Stimulated activated CD4-positive, alpha-beta T cell treated with anti-CD3 and anti-CD28 coated beads, TNF-alpha, amount 100 ng/mL, for 24 hours (primary cell): ENCODE data around the gene GPR17.

Experiments
- DNase-seq, 3 experiments: peaks; one replicate each; pipeline ENCODE4 v3.0.0-alpha.2; 2020; ENCODE audit warnings: low read depth in 3 of 3

Gene GPR17, protein sequence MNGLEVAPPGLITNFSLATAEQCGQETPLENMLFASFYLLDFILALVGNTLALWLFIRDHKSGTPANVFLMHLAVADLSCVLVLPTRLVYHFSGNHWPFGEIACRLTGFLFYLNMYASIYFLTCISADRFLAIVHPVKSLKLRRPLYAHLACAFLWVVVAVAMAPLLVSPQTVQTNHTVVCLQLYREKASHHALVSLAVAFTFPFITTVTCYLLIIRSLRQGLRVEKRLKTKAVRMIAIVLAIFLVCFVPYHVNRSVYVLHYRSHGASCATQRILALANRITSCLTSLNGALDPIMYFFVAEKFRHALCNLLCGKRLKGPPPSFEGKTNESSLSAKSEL

DNA sequence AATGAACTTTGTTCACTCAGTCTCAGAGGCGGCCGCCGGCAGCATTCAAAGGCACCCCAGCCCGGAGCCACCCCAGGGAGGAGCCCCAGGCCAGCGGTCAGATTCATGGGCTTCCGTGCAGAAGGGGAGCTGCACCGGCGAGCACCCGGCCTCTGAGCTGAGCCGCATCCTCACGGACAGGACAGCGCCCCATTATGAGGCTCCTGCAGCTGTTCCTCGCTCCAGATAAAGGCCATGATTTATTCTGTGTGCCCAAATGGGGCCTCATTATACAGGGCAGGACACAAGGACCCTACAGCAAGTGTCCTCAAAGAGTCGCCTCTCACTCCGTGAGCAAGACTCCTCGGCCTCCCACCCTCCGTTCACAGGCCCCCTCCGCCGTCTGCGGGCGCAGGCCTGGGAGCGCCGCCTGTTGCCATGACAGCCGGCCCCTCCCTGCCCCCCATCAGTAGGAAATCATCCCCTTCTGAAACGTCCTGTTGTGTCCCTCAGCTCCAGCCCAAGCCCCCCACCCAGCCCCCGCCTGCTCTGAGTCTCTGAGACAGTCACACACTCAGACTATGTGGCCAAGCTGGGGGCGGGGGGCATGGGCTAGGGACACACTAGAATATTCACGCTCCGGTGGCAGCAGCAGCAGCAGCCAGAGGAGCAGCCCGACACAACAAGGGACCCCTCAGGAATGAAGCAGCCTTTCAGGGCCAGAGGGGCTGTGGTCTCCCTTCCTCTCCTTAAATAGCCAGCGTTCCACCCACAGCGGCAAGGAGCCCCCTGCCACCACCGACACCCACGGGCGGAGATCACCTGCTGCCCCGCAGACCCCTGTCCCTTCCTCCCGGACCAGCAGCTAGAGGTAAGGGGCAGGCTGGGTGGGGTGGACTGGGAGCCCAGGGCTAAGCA lies at the start of gene GPR17:
GPR17 (plus strand) TSS at position 759 of the 897 bp plus-strand sequence. CDS start 4,583 bp downstream, outside the sequence.
- DNase-seq, result no peak

DNA sequence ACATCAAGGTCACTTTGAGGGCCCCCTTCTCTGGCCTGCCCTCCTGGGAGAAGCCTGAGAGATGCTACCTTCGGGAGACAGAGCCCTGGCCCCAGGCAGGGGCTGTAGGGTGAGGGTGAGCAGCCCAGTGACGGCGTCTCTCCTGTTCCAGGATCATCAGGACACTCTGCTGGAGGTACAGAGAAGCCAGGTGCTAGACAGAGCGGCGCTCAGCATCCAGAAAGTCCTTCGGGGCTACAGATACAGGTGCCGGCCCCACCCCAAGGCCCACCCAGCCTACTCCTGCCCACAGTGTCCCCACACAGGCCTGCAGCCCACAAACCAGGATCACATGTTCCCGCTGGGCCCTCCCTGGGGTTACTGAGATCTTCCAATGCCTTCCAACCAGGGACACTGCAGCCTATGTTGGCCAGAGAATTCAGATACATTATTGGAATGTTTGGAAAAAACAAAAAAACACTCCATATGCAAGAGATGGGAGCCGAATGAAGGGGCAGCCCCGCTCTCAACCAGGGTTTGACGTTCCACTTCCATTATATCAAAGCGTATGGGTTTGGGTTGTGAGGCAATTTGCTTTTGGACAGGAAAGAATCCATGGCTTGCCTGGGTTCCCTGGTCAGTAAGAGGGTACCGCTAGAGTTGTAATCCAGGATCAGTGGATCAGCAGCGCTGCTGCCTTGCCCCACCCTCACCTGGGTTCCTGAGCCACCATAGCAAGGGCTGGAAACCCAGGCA lies 49.5 kb upstream of the GPR17 start:
- no peak for DNase-seq

DNA sequence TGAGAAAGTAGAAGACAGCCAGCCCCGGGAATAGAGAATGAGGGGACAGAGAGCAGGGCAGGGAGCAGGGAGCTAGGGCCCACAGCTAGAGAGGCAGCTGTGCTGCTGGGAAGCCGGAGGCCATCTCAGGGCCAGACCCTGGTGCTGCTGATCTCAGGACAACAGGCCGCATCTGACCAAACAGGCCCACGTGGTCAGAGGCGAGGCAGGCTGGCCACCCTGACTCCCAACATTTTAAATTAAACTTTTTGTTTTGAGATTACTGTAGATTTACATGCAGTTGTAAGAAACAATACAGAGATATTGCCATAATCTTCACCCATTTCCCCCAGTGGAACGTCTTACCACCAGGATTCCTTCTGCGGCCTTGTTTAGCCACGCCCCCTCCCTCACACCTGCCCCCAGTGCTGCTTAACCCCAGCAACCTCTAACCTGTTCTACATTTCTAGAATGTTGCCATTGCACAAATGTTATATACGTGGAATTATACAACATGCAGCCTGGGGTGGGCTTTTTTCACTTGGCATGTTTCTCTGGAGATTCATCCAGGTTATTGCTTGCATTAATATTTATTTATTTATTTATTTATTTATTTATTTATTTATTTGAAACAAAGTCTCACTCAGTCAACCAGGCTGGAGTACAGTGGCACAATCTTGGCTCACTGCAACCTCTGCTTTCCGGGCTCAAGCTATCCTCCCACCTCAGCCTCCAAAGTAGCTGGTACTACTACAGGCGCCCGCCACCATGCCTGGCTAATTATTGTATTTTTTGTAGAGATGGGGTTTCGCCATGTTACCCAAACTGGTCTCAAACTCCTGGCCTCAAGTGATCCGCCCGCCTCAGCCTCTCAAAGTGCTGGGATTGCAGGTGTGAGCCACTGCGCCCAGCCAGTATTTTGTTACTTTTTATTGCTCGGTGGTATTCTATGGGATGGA lies 48.6 kb upstream of the GPR17 start:
- no peak for DNase-seq

DNA sequence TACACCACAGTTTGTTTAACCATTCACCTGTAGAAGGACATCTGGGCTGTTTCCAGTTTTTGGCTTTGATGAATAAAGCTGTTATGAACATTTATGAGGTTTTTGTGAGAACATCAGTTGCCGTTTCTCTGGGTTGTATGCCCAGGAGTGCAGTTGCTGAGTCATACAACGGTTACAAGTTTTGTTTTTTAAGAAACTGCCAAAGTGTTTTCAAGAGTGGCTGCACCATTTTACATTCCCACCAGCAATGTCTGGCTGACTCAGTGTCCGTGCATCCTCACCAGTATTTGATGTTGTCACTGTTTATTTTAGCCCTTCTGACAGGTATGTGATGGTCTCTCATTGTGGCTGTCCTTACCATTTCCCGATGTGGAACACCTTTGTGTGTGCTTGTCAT lies 48.0 kb upstream of the GPR17 start:
- DNase-seq, result no peak

DNA sequence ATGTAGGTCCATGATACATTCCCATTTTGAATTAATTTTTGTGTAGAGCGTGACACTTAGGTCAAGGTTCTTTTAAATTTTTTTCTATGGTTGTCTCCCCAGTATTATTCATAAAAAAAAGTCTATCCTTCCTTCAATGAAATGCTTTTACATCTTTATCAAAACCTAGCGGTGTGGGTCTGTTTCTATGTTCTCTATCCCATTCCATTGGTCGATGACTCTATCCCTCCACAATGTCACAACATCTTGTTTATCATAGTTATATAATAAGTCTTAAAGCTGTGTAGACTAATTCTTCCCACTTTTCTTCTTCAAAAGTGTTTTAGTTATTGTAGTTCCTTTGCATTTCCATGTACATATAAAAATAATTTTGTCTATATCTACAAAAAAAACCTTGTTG lies 47.2 kb upstream of the GPR17 start:
- no peak for DNase-seq

DNA sequence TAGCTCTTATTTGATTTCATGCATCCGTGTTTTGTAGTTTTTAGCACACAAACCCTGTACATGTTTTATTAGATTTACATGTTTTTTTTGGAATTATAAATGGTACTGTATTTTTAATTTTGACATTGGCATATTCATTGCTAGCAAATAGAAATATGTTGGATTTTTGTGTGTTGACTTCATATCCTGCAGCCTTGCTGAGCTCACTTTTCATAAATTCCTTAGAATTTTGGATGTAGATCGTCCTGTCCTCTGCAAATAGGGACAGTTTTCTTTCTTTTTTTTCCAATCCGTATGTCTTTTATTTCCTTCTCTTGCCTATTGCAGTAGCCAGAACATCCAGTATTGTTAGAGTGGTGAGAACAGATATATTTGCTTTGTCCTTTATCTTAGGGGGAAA lies 46.7 kb upstream of the GPR17 start:
- DNase-seq, result no peak

DNA sequence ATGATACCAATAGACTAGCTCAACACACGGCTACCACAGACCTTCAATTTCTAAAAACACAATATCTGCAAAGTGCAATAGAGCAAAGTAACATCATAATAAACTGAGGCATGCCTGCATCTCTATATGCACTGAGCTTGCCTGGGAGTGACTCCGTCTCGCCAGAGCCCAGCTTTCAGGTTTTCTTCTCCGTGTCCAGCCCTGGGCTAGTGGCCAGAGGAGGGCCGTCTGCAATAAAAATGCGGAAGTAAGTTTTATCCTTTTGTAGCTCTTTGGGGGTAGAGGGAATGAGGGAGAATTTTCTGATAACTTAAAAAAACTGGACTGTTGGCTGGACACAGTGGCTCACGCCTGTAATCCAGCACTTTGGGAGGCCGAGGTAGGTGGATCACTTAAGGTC lies 41.0 kb upstream of the GPR17 start:
- DNase-seq, result no peak

DNA sequence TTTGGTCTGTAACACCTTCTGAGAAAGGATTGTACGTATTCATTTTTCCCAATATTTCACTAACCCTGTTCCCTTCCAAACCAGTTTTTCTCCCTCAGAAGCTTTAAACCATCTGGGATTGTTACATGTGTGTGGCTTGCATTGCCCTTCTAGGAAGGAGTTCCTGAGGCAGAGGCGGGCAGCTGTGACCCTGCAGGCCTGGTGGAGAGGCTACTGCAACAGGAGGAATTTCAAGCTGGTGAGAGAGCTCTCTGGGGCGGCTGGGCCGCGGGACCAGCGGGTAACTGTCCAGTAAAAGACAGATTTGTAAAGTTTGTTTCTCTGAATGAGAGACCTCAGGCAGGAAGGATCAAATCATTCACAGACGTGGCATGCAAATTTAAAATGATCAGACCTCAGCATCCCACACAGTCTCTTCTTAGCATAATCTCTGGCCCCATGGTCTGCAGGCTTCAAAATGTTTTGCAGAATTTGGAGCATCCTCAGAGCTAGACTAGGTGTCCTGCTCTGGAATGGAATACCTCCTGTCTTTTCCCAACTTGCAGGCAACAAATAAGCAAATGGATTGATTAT lies 40.2 kb upstream of the GPR17 start:
- no peak for DNase-seq

DNA sequence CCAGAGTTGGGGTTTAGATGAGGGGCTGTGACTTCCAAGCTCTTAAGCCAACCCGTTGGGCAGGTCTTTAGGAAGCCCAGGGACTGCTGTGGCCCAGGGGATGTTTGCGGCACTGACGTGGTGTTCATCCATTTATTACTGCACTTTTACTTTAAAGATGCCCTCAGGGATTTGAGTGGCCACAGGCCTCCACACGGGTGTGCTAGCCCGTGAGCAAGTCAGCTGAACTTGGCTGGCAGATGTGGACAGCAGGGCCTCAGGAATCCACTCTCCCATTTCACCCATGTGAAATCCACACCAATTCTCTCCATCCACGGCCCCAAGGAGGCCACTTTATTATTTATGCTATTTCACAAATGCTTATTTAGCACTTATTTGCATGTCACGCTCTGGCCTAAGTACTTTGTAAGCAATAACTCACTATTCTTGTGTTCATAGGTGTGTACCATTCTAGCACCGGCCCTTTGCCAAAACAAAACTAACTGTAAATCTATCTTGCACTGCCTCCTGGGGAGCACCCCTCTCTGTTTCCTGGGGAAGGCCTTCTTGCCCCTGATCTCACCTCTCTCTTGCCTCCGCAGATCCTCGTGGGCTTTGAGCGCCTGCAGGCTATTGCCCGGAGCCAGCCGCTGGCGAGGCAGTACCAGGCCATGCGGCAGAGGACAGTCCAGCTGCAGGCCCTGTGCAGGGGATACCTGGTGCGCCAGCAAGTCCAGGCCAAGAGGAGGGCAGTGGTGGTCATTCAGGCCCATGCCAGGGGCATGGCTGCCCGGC lies 39.1 kb upstream of the GPR17 start:
- DNase-seq, result no peak

DNA sequence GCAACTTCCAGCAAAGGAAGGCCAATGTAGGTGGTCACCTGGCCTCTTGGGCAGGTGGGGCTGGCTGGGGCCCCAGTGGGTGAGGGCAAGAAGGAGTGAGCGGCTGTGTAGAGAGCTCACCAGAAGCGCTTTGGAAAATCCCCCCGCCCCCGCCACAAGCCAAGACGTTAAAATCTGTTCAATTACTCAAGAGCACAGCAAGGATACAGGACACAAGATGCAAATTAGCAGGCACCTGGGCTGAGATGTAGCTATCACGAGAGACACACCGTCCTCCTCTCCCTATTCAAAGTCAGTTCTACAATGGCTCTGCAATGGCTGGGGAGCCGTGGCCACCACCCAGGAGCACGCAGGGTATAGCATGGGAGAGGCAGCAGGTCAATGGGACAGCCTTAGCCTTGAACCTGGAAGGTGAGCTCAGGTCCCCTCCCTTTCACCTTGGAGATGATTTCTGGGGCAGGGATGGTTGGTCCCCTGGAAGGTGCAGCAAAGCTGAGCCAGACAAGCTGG lies 38.5 kb upstream of the GPR17 start:
- no peak for DNase-seq

DNA sequence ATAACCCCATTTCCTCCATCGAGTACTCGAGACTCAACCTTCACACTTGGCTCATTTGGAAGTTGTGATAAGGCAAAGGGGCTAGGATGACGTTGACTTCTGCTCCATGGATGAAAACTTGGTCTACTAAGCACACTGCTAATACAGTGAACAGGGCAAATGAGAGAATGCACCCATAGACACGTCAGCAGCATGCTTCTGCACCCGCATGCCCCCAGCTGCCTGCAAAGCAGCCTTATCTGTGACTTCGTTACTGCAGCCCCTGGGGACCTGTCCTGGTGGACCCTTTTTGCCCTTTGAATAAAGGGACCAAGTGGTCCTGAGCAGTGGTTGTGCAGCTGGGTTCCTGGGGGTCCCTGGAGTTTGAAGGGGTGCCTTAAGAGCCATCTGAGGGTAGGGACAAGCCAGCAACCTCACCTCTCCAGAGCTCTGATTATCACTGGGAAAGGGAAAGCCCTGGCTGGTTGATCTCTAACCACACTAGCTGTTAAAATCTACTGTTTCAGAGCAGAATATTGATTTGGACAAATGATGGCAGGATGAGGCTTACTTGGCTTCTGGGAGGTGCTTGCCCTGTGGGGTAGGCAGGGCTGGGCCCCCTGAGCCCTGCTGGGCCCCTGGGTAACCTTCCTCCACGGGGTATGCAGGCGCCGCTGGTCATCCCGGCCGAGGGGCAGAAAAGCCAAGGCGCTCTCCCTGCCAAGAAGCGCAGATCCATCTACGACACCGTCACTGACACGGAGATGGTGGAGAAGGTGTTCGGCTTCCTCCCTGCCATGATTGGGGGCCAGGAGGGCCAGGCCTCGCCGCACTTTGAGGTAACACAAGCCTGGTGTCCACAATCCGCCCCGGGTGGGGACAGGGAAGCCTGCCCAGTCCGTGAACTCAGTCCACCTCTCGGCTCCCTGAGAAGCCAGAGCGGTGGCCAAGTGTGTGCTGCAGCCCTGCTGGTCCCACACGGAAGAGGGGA lies 37.6 kb upstream of the GPR17 start:
- DNase-seq, result no peak

DNA sequence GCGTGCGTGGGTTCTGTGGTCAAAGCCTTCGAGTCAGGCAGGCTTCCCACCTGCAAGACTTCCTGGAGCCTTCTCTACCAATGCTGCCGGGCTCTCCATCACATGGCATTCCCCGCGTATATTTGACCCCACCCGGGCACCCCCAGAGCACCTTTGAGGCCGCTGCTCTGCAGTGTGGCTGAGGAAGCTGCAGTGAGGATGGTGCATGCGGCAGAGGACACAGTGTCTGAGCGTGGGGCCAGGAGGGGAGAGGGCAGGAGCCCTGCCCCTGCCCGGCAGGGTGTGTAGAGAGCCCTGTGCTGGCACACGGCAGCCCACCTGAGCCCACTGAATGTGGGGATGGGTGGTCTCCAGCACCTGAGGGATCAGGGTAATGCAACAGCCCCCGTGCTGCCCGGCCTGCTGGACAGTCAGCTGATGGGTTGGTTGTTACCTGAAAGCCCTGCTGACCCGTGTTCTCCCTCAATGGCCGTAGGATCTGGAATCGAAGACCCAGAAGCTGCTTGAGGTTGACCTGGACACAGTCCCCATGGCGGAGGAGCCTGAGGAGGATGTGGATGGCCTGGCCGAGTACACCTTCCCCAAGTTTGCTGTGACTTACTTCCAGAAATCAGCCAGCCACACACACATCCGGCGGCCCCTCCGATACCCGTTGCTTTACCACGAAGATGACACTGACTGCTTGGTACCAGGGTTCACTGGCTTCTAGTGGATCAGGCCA lies 36.8 kb upstream of the GPR17 start:
- no peak for DNase-seq

DNA sequence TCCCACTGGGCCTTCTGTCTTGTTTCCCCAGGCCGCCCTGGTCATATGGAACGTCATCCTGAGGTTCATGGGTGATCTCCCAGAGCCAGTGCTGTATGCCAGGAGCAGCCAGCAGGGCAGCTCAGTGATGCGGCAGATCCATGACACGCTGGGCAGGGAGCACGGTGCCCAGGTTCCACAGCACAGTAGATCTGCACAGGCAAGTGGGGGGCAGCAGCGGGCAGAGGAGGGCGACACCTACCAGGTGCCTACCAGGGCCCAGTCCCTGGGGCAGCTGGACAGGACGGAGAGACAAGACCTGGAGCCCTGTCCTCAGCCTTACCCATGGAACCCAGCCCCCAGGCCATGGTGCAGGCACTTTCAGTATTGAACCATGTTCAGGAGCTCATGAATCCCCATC lies 36.1 kb upstream of the GPR17 start:
- DNase-seq, result no peak

DNA sequence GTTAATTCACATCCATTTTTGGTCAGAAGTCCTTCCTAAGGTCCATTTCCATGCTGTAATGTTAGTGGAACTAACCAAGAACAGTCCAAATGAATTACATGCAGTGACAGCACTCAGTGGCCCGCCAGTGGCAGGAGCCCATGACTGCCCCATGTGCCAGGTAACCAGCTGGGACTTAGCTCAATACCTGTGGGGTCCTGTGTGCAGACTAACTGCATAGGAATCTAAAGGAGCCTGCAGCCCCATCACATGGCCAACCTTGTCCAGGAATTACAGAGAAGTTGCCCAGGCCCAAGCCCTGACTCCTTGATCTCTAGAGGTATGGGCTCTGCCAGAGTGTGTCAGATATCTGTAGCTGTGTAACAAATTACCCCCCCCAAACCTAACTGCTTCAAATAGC lies 35.4 kb upstream of the GPR17 start:
- no peak for DNase-seq

DNA sequence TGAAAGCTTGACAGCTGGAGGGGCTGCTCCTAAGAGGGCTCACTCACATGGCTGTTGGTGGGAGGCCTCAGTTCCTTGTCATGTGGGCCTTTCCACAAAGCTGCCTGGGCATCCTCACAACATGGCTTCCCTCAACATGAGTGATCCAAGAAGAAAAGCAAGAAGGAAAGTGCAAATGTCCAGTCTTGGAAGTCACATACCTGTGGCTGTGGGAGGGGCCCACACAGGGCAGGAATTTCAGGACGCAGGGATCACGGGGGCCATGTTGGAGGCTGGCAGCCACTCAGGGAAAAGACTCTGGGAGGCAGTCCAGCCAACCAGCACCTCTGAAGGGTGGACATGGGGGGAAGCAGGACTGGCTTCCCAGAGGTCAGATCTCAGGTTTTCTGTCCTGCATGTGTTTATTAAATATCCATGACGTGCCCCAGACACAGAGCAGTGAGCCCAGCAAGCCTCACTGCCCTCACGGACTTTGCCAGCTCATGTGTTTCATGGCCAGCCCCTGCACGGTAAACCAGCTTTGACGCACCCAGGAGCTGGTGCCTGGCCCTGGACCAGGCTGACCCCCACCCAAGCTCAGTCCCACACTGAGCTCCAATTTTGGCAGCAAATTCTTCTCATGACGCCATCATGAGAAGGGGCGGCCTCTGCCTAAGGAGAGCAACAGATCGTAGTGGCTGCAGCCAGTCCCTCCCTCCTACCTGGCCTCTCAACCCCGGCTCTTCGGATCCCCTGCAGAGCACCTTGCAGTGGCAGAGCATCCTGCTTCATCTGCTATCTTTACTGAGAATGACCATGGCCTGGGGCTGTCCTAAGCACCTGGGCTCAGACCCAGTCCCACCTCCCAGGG lies 34.7 kb upstream of the GPR17 start:
- DNase-seq, result no peak

DNA sequence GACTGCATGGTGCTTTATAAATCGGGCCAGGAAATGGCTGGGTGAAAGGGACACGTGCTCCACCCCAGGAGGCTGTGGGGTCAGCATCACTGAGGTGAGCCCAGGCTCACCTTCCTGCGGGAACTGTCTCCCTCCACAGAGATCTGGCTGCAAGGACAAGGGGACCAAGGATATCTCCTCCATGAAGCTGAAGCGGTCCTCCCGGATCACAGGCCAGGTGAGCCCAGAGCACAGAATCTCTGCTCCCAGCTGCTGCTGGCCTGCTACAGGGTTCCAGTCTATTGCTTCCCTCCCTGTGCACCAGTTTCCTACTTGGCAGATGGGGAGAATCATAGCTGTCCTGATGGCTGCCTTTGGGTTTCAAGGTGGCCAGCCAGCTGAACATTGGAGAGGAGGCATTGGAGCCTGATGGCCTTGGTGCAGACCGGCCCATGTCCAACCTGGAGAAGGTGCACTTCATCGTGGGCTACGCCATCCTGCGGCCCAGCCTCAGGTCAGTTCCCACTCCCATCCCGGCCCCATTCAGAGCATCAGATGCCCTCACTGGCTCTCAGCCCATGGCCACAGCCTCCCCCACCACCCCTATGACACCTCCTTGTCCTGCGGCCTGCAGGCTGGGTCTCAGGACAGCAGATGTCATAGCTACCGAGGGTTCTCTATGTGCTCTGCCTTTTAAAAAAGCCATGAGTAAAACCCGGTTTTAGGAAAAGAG lies 33.7 kb upstream of the GPR17 start:
- DNase-seq, result no peak
